Lower lobe of right lung (tissue), 2 donors: ENCODE measurements around the gene HTR2B. TPM values are rescaled to one million over a fixed set of nuclear protein-coding genes. Genes with fewer than 3 reads are reported as not detected.

Experiments
- ATAC-seq, 2 donors: fragments of 200-7000 bp; cut with Tn5 transposase; one replicate each; pipeline ENCODE4 v1.9.1; 2020 to 2022; ENCODE audit warnings: mild to moderate bottlenecking in 2 of 2, moderate library complexity in 2 of 2
- DNase-seq: peaks from one replicate; pipeline ENCODE4 v3.0.0-alpha.2; 2020
- H3K27ac ChIP-seq: fragments of 200-600 bp; one replicate; pipeline ENCODE4 v1.8.0; 2022
- H3K27me3 ChIP-seq: fragments of 200-600 bp; one replicate; pipeline ENCODE4 v1.8.0; 2022; ENCODE audit warnings: low read depth
- H3K36me3 ChIP-seq: fragments of 200-600 bp; one replicate; pipeline ENCODE4 v1.8.0; 2022; ENCODE audit warnings: mild to moderate bottlenecking
- H3K4me1 ChIP-seq: fragments of 200-600 bp; one replicate; pipeline ENCODE4 v1.8.0; 2022
- H3K4me3 ChIP-seq: fragments of 200-600 bp; one replicate; pipeline ENCODE4 v1.8.0; 2022; ENCODE audit warnings: mild to moderate bottlenecking
- H3K9me3 ChIP-seq: fragments of 200-600 bp; one replicate; pipeline ENCODE4 v1.8.0; 2022
- CTCF ChIP-seq: fragments of 200-600 bp; IDR thresholded peaks from one replicate; pipeline ENCODE4 v1.8.0; 2022; ENCODE audit warnings: antibody characterized with exemption, mild to moderate bottlenecking
- intact Hi-C: fragments of 100-400 bp; cut with DNase I; formaldehyde crosslinking; loops from one replicate; pipeline ENCODE4 v1.11.0; 2022
- long read RNA-seq: library from polyadenylated mRNA; unstranded; transcript quantifications from one replicate; pipeline ENCODE4 v2.0.0, GENCODE V29; 2021
- total RNA-seq: library from RNA; stranded (reverse); fragmentation: NEBNext Ultra II Directional; extraction: Animal tissue kit (Norgen Biotek cat#: 25700); gene quantifications from one replicate; pipeline ENCODE4 v1.2.1, GENCODE V29; 2021
- donor health status: DM: no; HTN: yes; CAD: no; lungs with severe emphysema.

The HTR2B gene
- total RNA-seq, result 0.65 TPM
- long read RNA-seq, partial matches to known transcripts, result 1 of 2 reads
- long read RNA-seq, other reads (novel, unspliced or antisense), result 0 of 2 reads

GRCh38 chr2:231124838-231125568, at the start of gene HTR2B:
HTR2B (minus strand) TSS chr2:231125042; CDS start chr2:231123764, 1,278 bp downstream.
- no peak for ATAC-seq
- no peaks in the 10 kb centered on the region for H3K36me3 ChIP-seq
- no peaks in the 10 kb centered on the region for H3K9me3 ChIP-seq
- intact Hi-C loops, result no loop called here
- H3K27ac ChIP-seq, result no peak within 1 kb of the TSS
- H3K27me3 ChIP-seq, result no peaks in the 10 kb centered on the region
- peaks cover 16% of the 10 kb centered on the region for H3K4me1 ChIP-seq
- DNase-seq, result no peak
- TF ChIP-seq CTCF, result no peak
- H3K4me3 ChIP-seq, result peak within 1 kb of the TSS; percentile 24

GRCh38 chr2:231174211-231174651, 49.4 kb upstream of the HTR2B start:
- peaks cover 30% of the 10 kb centered on the region for H3K36me3 ChIP-seq
- H3K27ac ChIP-seq, result no peak overlapping the region
- H3K4me1 ChIP-seq, result no peaks in the 10 kb centered on the region
- ATAC-seq (no peak), DNase-seq (no peak)
- H3K9me3 ChIP-seq, result no peaks in the 10 kb centered on the region
- intact Hi-C loops, result no loop called here
- TF ChIP-seq CTCF, result no peak
- no peak overlapping the region for H3K4me3 ChIP-seq
- no peaks in the 10 kb centered on the region for H3K27me3 ChIP-seq

GRCh38 chr2:231172025-231172424, 47.2 kb upstream of the HTR2B start:
- H3K9me3 ChIP-seq, result no peaks in the 10 kb centered on the region
- H3K4me3 ChIP-seq, result no peak overlapping the region
- ATAC-seq (no peak), DNase-seq (no peak)
- no peak overlapping the region for H3K27ac ChIP-seq
- TF ChIP-seq CTCF, result no peak
- H3K4me1 ChIP-seq, result no peaks in the 10 kb centered on the region
- H3K36me3 ChIP-seq, result peaks cover 40% of the 10 kb centered on the region
- no peaks in the 10 kb centered on the region for H3K27me3 ChIP-seq
- intact Hi-C loops, result no loop called here

- DNase-seq (no peak), ATAC-seq (no peak)
- H3K36me3 ChIP-seq, result peaks cover 60% of the 10 kb centered on the region
- no peaks in the 10 kb centered on the region for H3K9me3 ChIP-seq
- H3K4me1 ChIP-seq, result no peaks in the 10 kb centered on the region
- TF ChIP-seq CTCF, result no peak
- H3K4me3 ChIP-seq, result no peak overlapping the region
- intact Hi-C loops, result no loop called here
- H3K27me3 ChIP-seq, result no peaks in the 10 kb centered on the region
- no peak overlapping the region for H3K27ac ChIP-seq
Observed at GRCh38 chr2:231170055-231170454, 45.2 kb upstream of the HTR2B start.

GRCh38 chr2:231169488-231169887, 44.6 kb upstream of the HTR2B start:
- no peaks in the 10 kb centered on the region for H3K9me3 ChIP-seq
- H3K4me3 ChIP-seq, result no peak overlapping the region
- ATAC-seq (no peak), DNase-seq (no peak)
- intact Hi-C loops, result no loop called here
- TF ChIP-seq CTCF, result no peak
- H3K36me3 ChIP-seq, result peaks cover 64% of the 10 kb centered on the region
- H3K27me3 ChIP-seq, result no peaks in the 10 kb centered on the region
- H3K27ac ChIP-seq, result no peak overlapping the region
- H3K4me1 ChIP-seq, result no peaks in the 10 kb centered on the region
